Thyroid gland (tissue), 4 donors: ENCODE data around the gene CLIC1.

Source experiments
- CTCF ChIP-seq, 6 experiments: fragments of 200-600 bp in 3 of 6; fragments of 450-650 bp in 3 of 6; sonication (generic) in 3 of 6; IDR thresholded peaks; one replicate each; pipeline ENCODE4 v1.5.1; 2016 to 2019; ENCODE audit warnings: antibody characterized with exemption in 6 of 6, mild to moderate bottlenecking in 2 of 6, inconsistent platforms in 1 of 6, moderate library complexity in 1 of 6
- POLR2A ChIP-seq, 2 donors: fragments of 450-650 bp; IDR thresholded peaks; one replicate each; pipeline ENCODE4 v1.6.1; 2017; ENCODE audit warnings: antibody characterized with exemption in 2 of 2, mild to moderate bottlenecking in 2 of 2, moderate library complexity in 1 of 2

GRCh38 chr6:31737991-31738979, 2.0 kb upstream of the CLIC1 start:
- no peak for TF ChIP-seq CTCF (IDR thresholded peaks at IDR 0.05)
- TF ChIP-seq POLR2A (IDR thresholded peaks at IDR 0.05) = peak in 1 of 2 donors; percentile 22
